ENCODE data around the gene DLG2. TPM values are rescaled to one million over a fixed set of nuclear protein-coding genes. Genes with fewer than 3 reads are reported as not detected.

The DLG2 gene
- total and polyA plus RNA-seq, 2 of the 4 experiments (the other 2 are of a cell fraction) = 0.31 to 0.36 TPM

GRCh38 chr11:83773950-83774880, 1852.9 kb downstream of the DLG2 start:
- no peak overlapping the region for H2AK5ac ChIP-seq (ENCODE audit: low read depth, low read length)
- H3K4ac ChIP-seq (ENCODE audit: low read depth, low read length) = no peak overlapping the region
- H3K4me1 ChIP-seq (ENCODE audit: control insufficient read depth, insufficient read depth, low read length) = no peaks in the 10 kb centered on the region
- no peak overlapping the region for H2AFZ ChIP-seq (replicated peaks; ENCODE audit: low read length, poor library complexity)
- in situ Hi-C loops (cut with MboI; ENCODE audit: low sequenced_read_pairs) = no loop called here
- H4K91ac ChIP-seq (ENCODE audit: insufficient read depth, low read depth, low read length) = no peak overlapping the region
- H3K23ac ChIP-seq (ENCODE audit: low read depth, low read length) = no peak overlapping the region
- intact Hi-C loops (cut with micrococcal nuclease) = no loop called here
- DNase-seq (peak; percentile 27), ATAC-seq (ENCODE audit: low read depth) (peak; percentile 72)
- H3K36me3 ChIP-seq (ENCODE audit: control insufficient read depth, insufficient read depth, low read length) = no peaks in the 10 kb centered on the region
- BruUV-seq (replicated peaks) = no TSS peak
- no peak overlapping the region for H2BK20ac ChIP-seq (ENCODE audit: low read depth, low read length)
- WGBS, 2 experiments (ENCODE audit: extremely low coverage in 2 of 2, insufficient read length in 1 of 2) = no CpG with 5 or more reads among the region's 7 CpGs
- H2AK9ac ChIP-seq (replicated peaks; ENCODE audit: low read depth, low read length, poor library complexity) = no peak overlapping the region
- no peak for TF ChIP-seq CHD1 (IDR thresholded peaks at IDR 0.05; ENCODE audit: low read depth, low read length)
- TF ChIP-seq RAD21 (IDR thresholded peaks at IDR 0.05; ENCODE audit: low read length) = no peak
- TF ChIP-seq NFE2L2 (IDR thresholded peaks at IDR 0.05; ENCODE audit: low read depth, low read length) = 0 out of 2 replicates have a peak, but pooled peaks have one; percentile 10
- CTCF ChIA-PET = interaction anchor here (0.6 kb wide), 2 partner anchors 584 to 1073 kb away, joined by 3 to 6 read pairs; no protein-coding TSS in a partner anchor
- no peak overlapping the region for H3K4me2 ChIP-seq (ENCODE audit: low read depth, low read length)
- H3K9ac ChIP-seq (ENCODE audit: low read depth, low read length) = no peak overlapping the region
- dilution Hi-C loops (cut with HindIII; ENCODE audit: low sequenced_read_pairs, unreplicated experiment) = no loop called here
- H3K56ac ChIP-seq (ENCODE audit: extremely low read depth, insufficient read depth, low read length) = no peak overlapping the region
- no peak overlapping the region for H3K18ac ChIP-seq (ENCODE audit: low read depth, low read length)
- no peaks in the 10 kb centered on the region for H3K9me3 ChIP-seq (ENCODE audit: control insufficient read depth, insufficient read depth, low read length)
- POLR2A ChIA-PET (ENCODE audit: unreplicated experiment) = no interaction called here
- H4K8ac ChIP-seq (ENCODE audit: low read depth in 2 of 2, low read length in 2 of 2) = no peak overlapping the region
- no peaks in the 10 kb centered on the region for H3K79me1 ChIP-seq (ENCODE audit: low read depth in 1 of 2, low read length in 2 of 2)
- no peaks in the 10 kb centered on the region for H4K20me1 ChIP-seq (ENCODE audit: insufficient read depth, low read length)
- no peak overlapping the region for H2BK5ac ChIP-seq (ENCODE audit: low read depth, low read length, poor library complexity, severe bottlenecking)
- H3K14ac ChIP-seq (replicated peaks; ENCODE audit: low read depth, low read length) = no peak overlapping the region
- H3K27ac ChIP-seq (ENCODE audit: insufficient read depth, low read length) = no peak overlapping the region
- H2BK15ac ChIP-seq (ENCODE audit: low read depth, low read length) = no peak overlapping the region
- no peak overlapping the region for H2BK120ac ChIP-seq (ENCODE audit: low read depth, low read length)
- no peak overlapping the region for H3K4me3 ChIP-seq (ENCODE audit: insufficient read depth, low read depth, low read length)
- no peak overlapping the region for H4K5ac ChIP-seq (ENCODE audit: low read depth, low read length)
- no peaks in the 10 kb centered on the region for H3K27me3 ChIP-seq (ENCODE audit: control insufficient read depth, insufficient read depth, low read length)
- H3K9me1 ChIP-seq (ENCODE audit: insufficient read depth, low read length) = no peaks in the 10 kb centered on the region

Data from IMR-90 (cell line).